HEK293 (cell line): ENCODE measurements around the gene CAPZB.

Source experiments
- CTCF ChIP-seq: fragments of 450-650 bp; formaldehyde crosslinking; IDR thresholded peaks from 2 replicates; pipeline ENCODE4 v1.5.1; 2016; ENCODE audit warnings: missing biosample characterization, missing genetic modification characterization
- REST ChIP-seq: fragments of 450-650 bp; formaldehyde crosslinking; IDR thresholded peaks from 2 replicates; pipeline ENCODE4 v1.5.1; 2016; ENCODE audit warnings: missing biosample characterization, missing genetic modification characterization
- ZNF2 ChIP-seq: fragments of 450-650 bp; formaldehyde crosslinking; IDR thresholded peaks from 2 replicates; pipeline ENCODE4 v1.5.1; 2016; ENCODE audit warnings: missing biosample characterization, missing genetic modification characterization
- ZNF830 ChIP-seq: fragments of 450-650 bp; IDR thresholded peaks from 2 replicates; pipeline ENCODE4 v1.5.0; 2018; ENCODE audit warnings: missing biosample characterization, missing genetic modification characterization, low read depth, mild to moderate bottlenecking, moderate library complexity

- no peak for TF ChIP-seq REST (tag by site-specific recombination)
- TF ChIP-seq ZNF830, result no peak
- TF ChIP-seq CTCF (tag by site-specific recombination), result no peak
- no peak for TF ChIP-seq ZNF2
Observed at GRCh38 chr1:19326748-19327065, 158.6 kb downstream of the CAPZB start.
